ENCODE measurements around the gene OTOA.

- TF ChIP-seq CTCF (IDR thresholded peaks at IDR 0.05; ENCODE audit: borderline replicate concordance, extremely low read depth, low read length, poor library complexity, severe bottlenecking) (no peak), EZH2 (IDR thresholded peaks at IDR 0.05; ENCODE audit: borderline replicate concordance, low read depth, low read length, severe bottlenecking) (no peak)
Observed at GRCh38 chr16:21720533-21720932, 56.8 kb downstream of the OTOA start.
